Kidney (tissue), 14 donors: Measurements from ENCODE around the gene HOTAIR. TPM values are rescaled to one million over a fixed set of nuclear protein-coding genes. Genes with fewer than 3 reads are reported as not detected.

Source experiments
- DNase-seq, 5 donors: peaks; one replicate each; pipeline ENCODE4 v3.0.0-alpha.2; 2013 to 2020
- FAIRE-seq: peaks from 2 replicates; lab custom pipeline; 2012; peaks lifted over from hg19 to GRCh38; lab: Jason Lieb, UNC
- H3K27ac ChIP-seq, 2 donors: one replicate each; pipeline ENCODE4 v1.7.0; 2013; ENCODE audit warnings: low read depth in 2 of 2, low read length in 2 of 2, inconsistent platforms in 1 of 2
- H3K27me3 ChIP-seq: one replicate; pipeline ENCODE4 v1.7.1; 2013; ENCODE audit warnings: low read length, inconsistent platforms; ENCODE audit not compliant: control insufficient read depth, insufficient read depth
- H3K36me3 ChIP-seq, 3 donors: one replicate each; pipeline versions ENCODE4 v1.7.0 to v1.7.1; 2013; ENCODE audit warnings: low read length in 3 of 3, control low read depth in 1 of 3, inconsistent platforms in 1 of 3; ENCODE audit not compliant: insufficient read depth in 3 of 3, control insufficient read depth in 2 of 3
- H3K4me1 ChIP-seq, 3 donors: one replicate each; pipeline versions ENCODE4 v1.7.0 to v1.7.1; 2013; ENCODE audit warnings: low read length in 3 of 3, inconsistent platforms in 1 of 3, low read depth in 1 of 3; ENCODE audit not compliant: control insufficient read depth in 2 of 3, insufficient read depth in 2 of 3
- H3K4me3 ChIP-seq, 3 donors: one replicate each; pipeline versions ENCODE4 v1.7.0 to v1.8.1; 2013; ENCODE audit warnings: low read length in 3 of 3, control low read depth in 1 of 3, inconsistent platforms in 1 of 3
- H3K9ac ChIP-seq, 3 donors: one replicate each; pipeline versions ENCODE4 v1.7.0 to v1.7.1; 2013; ENCODE audit warnings: low read length in 3 of 3, control low read depth in 1 of 3, inconsistent platforms in 1 of 3
- H3K9me3 ChIP-seq, 3 donors: one replicate each; pipeline versions ENCODE4 v1.7.0 to v1.7.1; 2013; ENCODE audit warnings: low read length in 3 of 3, control low read depth in 1 of 3, inconsistent platforms in 1 of 3; ENCODE audit not compliant: control insufficient read depth in 2 of 3, insufficient read depth in 1 of 3
- intact Hi-C: fragments of 100-400 bp; cut with DNase I; formaldehyde crosslinking; loops from one replicate; pipeline ENCODE4 v1.11.1; 2022
- polyA plus RNA-seq: library from polyadenylated mRNA; stranded (reverse); fragments of 350-450 nt; fragmentation: Illumina TruSeq; extraction: RNeasy Lipid Tissue Mini Kit (QIAGEN cat#74804); gene quantifications from one replicate; pipeline ENCODE4 v1.2.3, GENCODE V29; 2014; ENCODE audit warnings: low read depth, low replicate concordance; ENCODE audit not compliant: insufficient read depth
- total RNA-seq: library from RNA; stranded (reverse); fragmentation: NEBNext Ultra II Directional; extraction: Animal tissue kit (Norgen Biotek cat#: 25700); gene quantifications from one replicate; pipeline ENCODE4 v1.2.1, GENCODE V29; 2021
- TF ChIP-seq, protein P1 (sequence below): IDR thresholded peaks from 3 replicates; pipeline ENCODE4 v1.5.1; 2012; ENCODE audit warnings: mild to moderate bottlenecking, moderate library complexity, borderline replicate concordance; ENCODE audit not compliant: insufficient read depth; ENCODE audit errors: extremely low read depth
- donor health status: control.
- donor health status: control.
- donor health status: control.
- donor health status: control.
- donor health status: control.
- donor health status: DM: yes; HTN: yes; CAD: no.
- donor health status: Normal renal cell carcinoma (clear cell type).

Gene HOTAIR
- total and polyA plus RNA-seq, 2 donors from 2014 or later: 0.52 to 0.76 TPM

DNA sequence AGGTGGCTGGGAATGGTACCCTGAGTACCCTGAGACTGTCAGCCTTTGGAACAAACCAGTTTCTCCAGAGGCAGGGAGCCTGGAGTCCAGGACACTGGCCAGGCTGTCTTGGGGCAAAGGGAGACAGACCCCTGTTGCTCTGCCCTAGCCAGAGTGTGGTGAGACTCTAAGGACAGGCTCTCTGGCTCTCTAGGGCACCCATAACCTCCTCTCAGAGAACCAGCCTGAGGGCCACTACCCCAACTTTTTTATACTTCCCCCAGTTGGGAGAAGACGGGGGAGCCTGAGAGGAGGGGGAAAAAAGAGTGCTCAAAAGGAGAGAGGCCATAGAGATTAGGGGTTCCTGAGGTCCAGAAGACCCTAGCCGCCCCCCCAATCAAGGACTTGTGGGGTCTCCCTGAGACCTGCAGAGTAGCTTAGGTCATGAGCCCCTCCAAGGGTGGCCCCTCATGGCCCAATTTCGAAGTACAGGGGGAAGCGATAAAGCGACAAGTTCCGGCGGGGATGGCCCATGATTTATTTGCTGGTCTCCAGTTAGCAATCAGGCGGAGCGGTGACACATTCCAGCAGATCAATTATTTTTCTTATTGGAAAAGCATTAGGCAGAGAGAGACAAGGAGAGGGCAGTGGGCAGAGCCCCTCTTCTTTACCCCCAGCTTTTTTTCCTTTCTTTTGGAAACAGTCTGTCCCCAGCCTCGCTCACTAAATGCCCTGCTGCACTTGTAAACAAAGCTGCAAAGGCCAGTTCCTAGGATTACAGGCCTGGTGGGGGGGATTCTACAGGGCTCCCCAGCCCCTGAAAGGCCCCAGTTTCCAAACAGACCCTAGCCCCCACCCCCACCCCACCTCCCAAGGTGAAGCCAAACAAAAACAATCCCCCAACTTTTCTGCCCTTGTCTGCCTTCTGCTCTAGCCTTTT lies 35.6 kb upstream of the HOTAIR start:
- peak overlapping the region; percentile 14 to 59 (median 31) for H3K4me3 ChIP-seq
- intact Hi-C loops: loop anchor here (5.0 kb wide), 1 partner anchor 187 kb away; no protein-coding TSS in a partner anchor
- no peak for FAIRE-seq

DNA sequence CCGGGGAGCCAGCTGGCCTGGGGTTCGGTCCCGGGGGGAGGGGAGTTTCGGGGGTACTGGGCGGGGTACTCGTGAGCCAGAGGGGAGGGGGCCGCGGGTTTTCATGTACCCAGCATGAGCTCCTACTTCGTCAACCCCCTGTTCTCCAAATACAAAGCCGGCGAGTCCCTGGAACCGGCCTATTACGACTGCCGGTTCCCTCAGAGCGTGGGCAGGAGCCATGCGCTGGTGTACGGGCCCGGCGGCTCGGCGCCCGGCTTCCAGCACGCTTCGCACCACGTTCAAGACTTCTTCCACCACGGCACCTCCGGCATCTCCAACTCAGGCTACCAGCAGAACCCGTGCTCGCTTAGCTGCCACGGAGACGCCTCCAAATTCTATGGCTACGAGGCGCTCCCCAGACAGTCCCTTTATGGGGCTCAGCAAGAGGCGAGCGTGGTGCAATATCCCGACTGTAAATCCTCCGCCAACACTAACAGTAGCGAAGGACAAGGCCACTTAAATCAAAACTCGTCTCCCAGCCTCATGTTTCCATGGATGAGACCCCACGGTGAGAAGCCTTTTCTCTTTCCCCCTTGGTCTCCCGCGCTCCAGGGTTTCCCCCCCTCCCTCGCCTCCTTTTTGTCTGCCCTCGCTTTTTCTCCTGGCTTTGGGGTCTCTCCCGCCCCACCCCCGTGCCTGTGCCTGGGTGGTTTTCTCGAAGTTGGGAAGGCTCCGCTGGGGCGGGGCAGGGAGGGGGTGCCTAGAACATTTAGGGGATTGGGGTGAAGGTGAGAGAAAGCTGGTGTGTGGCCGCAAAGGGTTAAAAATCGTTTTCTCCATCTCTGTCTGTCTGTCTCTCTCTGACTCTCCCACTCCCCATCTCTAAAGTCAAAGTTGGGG lies 34.7 kb upstream of the HOTAIR start:
- FAIRE-seq (no peak), DNase-seq (peak in 1 of 5 donors; percentile 67)
- intact Hi-C loops: loop anchor here (5.0 kb wide), 1 partner anchor 188 kb away; no protein-coding TSS in a partner anchor
- TF ChIP-seq, protein P1, sequence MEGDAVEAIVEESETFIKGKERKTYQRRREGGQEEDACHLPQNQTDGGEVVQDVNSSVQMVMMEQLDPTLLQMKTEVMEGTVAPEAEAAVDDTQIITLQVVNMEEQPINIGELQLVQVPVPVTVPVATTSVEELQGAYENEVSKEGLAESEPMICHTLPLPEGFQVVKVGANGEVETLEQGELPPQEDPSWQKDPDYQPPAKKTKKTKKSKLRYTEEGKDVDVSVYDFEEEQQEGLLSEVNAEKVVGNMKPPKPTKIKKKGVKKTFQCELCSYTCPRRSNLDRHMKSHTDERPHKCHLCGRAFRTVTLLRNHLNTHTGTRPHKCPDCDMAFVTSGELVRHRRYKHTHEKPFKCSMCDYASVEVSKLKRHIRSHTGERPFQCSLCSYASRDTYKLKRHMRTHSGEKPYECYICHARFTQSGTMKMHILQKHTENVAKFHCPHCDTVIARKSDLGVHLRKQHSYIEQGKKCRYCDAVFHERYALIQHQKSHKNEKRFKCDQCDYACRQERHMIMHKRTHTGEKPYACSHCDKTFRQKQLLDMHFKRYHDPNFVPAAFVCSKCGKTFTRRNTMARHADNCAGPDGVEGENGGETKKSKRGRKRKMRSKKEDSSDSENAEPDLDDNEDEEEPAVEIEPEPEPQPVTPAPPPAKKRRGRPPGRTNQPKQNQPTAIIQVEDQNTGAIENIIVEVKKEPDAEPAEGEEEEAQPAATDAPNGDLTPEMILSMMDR: no peak
- Histone ChIP-seq H3K9ac (peak overlapping the region in 2 of 3 donors; percentile 48 to 65), H3K27me3 (peaks cover 4% of the 10 kb centered on the region), H3K4me1 (peaks cover 4 to 29% (median 19%) of the 10 kb centered on the region in 3 donors), H3K27ac (peak overlapping the region; percentile 33 to 67), H3K36me3 (no peaks in the 10 kb centered on the region), H3K9me3 (no peaks in the 10 kb centered on the region), H3K4me3 (peak overlapping the region; percentile 49 to 59 (median 51))

More for the DNA sequence above, 35.6 kb upstream of the HOTAIR start:
- Histone ChIP-seq H3K9me3 (no peaks in the 10 kb centered on the region), H3K36me3 (no peaks in the 10 kb centered on the region), H3K9ac (peak overlapping the region in 1 of 3 donors; percentile 43), H3K27me3 (peaks cover 4% of the 10 kb centered on the region), H3K4me1 (peaks cover 4 to 35% (median 19%) of the 10 kb centered on the region in 3 donors), H3K27ac (peak overlapping the region; percentile 26 to 61)
- DNase-seq: peak in 2 of 5 donors; percentile 59 to 76
- TF ChIP-seq, protein P1: no peak

DNA sequence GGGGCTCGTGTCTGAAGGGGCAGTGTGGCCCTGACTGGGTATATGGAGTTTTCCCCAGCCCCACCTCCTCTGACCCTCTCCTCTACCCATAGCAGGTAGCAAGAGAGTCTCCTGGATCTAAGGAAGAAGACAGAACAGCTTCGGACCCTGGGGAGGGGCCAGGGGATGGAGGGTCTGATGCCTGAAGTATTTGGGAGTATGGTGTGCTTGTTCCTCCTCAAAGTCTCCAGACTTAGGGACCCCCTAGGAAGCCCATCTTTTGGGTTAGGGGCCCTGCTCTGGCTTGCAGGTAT lies 33.5 kb upstream of the HOTAIR start:
- Histone ChIP-seq H3K36me3 (no peaks in the 10 kb centered on the region), H3K4me1 (peaks cover 6 to 29% (median 16%) of the 10 kb centered on the region in 3 donors), H3K27me3 (peaks cover 4% of the 10 kb centered on the region), H3K9ac (no peak overlapping the region), H3K9me3 (no peaks in the 10 kb centered on the region), H3K4me3 (no peak overlapping the region), H3K27ac (no peak overlapping the region)
- DNase-seq (peak in 1 of 5 donors; percentile 34), FAIRE-seq (no peak)
- TF ChIP-seq, protein P1: no peak
- intact Hi-C loops: no loop called here
